ENCODE results near the gene RNF141.

RNF141 gene

DNA sequence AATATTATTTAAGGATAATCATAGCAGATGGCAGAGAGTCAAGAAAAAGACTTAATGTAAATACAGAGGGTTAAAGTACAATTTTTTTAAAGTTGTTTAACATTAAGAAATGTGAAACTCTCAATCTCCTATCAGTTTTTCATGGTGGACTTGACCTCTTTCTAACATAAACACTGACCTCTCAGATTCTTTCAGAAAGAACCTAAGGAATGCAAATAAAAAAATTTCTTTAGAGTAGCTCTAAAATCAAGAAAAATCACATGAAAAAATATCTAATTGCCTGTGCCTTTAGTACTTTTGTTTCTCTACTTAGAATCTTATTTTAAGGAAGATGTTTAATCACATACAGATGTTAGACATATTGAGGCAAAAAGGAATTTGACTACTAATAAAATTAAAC, 12.9 kb downstream of the RNF141 start:
- no peak for DNase-seq (ENCODE audit: low read depth)
- TF ChIP-seq, protein P1, sequence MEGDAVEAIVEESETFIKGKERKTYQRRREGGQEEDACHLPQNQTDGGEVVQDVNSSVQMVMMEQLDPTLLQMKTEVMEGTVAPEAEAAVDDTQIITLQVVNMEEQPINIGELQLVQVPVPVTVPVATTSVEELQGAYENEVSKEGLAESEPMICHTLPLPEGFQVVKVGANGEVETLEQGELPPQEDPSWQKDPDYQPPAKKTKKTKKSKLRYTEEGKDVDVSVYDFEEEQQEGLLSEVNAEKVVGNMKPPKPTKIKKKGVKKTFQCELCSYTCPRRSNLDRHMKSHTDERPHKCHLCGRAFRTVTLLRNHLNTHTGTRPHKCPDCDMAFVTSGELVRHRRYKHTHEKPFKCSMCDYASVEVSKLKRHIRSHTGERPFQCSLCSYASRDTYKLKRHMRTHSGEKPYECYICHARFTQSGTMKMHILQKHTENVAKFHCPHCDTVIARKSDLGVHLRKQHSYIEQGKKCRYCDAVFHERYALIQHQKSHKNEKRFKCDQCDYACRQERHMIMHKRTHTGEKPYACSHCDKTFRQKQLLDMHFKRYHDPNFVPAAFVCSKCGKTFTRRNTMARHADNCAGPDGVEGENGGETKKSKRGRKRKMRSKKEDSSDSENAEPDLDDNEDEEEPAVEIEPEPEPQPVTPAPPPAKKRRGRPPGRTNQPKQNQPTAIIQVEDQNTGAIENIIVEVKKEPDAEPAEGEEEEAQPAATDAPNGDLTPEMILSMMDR (IDR thresholded peaks at IDR 0.05; ENCODE audit: insufficient read depth, low read depth, low read length, missing control alignments): no peak
- no peak overlapping the region for H3K4me3 ChIP-seq (ENCODE audit: low read depth, low read length)

DNA sequence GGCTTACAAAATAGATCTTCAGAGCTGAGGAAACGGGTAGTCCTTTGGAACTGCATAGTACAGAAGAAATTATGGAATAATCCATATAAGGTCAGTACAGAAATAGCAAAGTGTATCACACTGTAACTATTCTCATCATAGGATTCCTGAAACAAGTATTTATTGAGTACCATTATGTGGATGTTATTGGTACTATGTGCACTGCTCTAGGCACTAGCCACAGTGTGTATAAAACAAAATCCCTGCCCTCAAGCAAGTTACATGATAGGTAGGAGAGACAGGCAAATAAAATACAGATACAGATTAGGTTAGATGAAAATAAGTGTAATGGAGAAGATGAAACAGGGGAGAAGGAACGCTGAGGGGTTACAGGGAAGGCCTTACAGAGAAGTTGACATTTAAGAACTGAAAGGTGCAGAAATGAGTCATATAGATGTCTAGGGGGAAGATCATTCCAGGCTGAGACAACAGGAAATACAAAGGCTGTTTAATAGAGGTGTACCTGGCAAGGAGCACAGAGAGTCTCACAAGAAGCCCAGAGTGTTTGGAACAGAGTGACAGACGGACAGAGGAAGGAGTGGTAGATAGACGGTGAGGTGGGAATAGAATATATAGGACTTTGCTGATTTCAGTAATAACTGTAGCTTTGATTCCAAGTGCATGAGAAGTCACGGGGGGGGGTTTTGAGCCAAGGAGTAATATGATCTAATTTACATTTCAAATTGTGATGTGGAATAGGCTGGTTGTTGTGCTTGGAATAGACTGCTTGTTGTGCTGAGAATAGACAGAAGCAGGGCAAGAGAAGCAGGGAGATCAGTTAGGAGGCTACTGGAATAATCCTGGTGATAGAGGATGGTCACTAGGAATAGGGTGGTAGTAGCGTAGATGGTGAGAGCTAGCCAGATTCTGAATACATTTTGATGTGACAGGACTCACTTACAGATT, 13.7 kb downstream of the RNF141 start:
- TF ChIP-seq, protein P1 (IDR thresholded peaks at IDR 0.05; ENCODE audit: insufficient read depth, low read depth, low read length, missing control alignments): no peak
- no peak overlapping the region for H3K4me3 ChIP-seq (ENCODE audit: low read depth, low read length)
- DNase-seq (ENCODE audit: low read depth): peak; percentile 60

DNA sequence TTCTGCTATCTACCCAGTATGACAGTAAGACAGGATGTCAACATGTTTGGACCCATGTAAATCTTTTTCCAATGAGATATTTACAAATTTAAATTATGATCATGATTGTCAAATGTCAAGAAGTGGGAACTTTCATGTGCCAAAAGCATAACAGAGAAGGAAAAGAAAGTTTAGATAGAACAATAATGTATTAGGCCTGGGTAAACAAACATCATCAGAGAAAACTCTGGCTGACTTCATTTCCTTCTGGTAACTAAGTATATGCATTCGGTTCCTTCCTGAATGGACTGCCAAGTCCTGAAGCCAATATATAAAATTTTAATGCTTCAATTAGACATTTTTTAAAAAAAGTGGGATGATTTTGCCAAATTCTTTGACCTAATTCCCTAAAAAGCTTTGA, 16.5 kb downstream of the RNF141 start:
- no peak for DNase-seq (ENCODE audit: low read depth)
- H3K4me3 ChIP-seq (ENCODE audit: low read depth, low read length): no peak overlapping the region
- TF ChIP-seq, protein P1 (IDR thresholded peaks at IDR 0.05; ENCODE audit: insufficient read depth, low read depth, low read length, missing control alignments): no peak

DNA sequence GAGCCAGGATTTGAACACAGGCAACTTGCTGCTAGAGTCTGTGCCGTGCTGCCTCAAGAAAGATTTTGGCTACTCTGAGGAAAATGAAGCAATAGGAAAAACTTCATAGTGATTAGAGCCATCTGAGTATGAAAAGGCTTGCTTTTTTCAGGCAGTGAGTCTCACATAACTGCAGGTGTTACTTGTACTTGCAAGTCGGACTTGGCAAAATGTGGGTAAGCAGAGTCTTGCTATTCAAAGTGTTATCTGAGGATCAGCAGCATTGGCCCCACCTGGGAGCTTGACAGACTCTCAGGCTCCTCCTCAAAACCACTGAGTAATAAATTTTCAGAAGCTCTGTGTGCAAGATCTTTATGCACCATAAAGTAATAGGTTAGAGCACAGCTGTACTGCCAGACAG, 18.1 kb downstream of the RNF141 start:
- no peak overlapping the region for H3K4me3 ChIP-seq (ENCODE audit: low read depth, low read length)
- TF ChIP-seq, protein P1 (IDR thresholded peaks at IDR 0.05; ENCODE audit: insufficient read depth, low read depth, low read length, missing control alignments): no peak
- no peak for DNase-seq (ENCODE audit: low read depth)

DNA sequence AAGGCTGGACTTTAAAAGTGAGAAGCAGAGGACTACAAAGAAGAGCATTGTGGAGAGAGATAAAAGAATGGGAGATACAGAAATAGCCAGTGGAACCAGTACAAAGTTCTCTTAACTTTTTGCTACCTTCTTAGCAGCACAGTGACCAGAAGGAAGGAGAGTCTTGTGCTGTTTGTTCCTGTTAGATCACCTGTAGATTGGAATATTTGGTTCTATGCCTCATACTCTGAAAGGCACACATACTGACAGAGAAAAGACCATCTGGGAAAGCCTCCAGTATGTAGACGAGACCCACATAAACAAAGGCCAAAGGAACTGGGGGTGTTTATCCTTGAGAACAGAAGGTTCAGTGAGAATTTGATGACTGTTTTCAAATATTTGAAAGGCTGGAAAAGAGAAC, 18.7 kb downstream of the RNF141 start:
- TF ChIP-seq, protein P1 (IDR thresholded peaks at IDR 0.05; ENCODE audit: insufficient read depth, low read depth, low read length, missing control alignments): no peak
- H3K4me3 ChIP-seq (ENCODE audit: low read depth, low read length): no peak overlapping the region
- no peak for DNase-seq (ENCODE audit: low read depth)

DNA sequence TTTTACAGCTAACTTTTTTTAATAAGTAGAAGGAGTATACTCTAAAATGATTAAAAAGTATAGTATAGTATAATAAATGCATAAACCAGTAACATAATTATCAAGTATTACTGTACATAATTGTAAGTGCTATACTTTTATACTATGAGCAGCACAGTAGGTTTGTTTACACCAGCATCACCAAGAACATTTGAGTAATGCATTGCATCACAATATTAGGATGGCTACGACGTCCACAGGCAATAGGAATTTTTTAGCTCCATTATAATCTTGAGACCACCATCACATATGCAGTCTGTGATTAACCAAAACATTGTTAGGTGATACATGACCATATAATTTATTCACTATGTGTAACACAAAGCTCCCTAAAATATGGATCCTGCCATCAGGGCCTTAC, 20.4 kb downstream of the RNF141 start:
- DNase-seq (ENCODE audit: low read depth): no peak
- TF ChIP-seq, protein P1 (IDR thresholded peaks at IDR 0.05; ENCODE audit: insufficient read depth, low read depth, low read length, missing control alignments): no peak
- no peak overlapping the region for H3K4me3 ChIP-seq (ENCODE audit: low read depth, low read length)

Measured in GM12865 (cell line).